ENCODE data around the gene KRT78.

KRT78 gene

DNA sequence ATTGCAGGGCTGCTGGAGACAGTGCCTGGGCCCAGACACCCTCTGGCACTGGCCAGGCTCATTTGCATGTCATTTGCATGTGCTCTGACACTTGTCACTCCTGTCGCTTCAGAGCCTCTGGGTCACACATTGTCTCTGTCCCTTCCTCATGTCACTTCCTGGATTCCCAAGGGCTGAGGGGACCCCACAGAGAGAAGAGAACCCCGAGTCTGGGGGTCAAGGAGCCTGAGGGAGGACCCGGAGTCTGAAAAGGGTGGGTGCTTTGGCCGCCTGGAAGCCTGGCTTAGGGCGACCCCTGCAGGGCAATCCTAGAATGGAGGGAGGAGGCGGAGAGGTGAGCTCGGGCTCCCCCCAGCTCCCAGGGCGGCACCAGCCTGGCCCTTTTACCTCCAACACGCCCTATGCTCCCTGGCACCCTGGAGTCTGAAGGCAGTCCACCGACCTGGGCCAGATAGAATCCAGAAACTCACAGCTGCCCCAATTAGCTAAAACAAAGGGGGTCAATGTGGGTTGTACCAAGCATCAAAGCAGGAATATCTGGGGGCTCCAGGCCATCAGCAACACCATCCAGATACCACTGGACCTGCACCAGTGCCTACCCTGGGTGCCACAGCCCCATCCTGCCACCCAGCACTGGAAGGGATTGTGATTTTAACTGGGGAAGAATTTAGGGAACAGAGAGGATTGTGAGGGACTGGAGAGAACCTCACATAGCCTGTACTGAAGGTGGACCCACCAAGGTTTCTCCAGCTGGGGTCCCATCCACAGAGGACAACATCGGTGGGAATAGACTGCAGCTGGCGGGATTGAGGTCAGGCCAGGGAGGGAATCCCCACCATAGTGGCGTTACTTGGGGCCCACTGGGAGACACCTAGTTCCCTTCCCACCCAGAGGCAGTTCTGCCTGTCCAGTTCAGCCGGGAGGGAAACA, 21.8 kb upstream of the KRT78 start:
- no peak overlapping the region for H3K27ac ChIP-seq (ENCODE audit: low read depth, low read length)

DNA sequence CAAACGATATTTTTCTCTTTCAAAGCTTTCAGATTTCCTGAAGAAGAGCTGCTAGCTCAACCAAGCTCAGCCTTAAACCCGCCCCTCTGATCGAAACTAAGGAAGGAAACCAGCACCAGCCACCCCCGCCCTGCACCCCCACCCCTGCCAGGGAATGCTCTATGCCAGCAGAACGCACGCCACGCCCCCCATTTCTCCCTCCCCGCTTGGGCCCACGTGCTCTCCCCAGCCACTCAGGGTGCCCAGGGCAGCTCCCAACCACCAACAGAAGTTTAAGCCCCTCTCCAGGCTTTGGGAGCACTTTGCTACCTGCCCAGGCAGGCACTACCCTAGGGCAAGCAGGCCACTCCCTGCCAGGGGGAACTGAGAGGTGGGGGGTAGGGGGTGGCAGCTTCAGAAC, 18.8 kb upstream of the KRT78 start:
- Histone ChIP-seq H3K9me2 (replicated peaks; ENCODE audit: control insufficient read depth, low read length) (no peaks in the 10 kb centered on the region), H3K79me2 (ENCODE audit: control insufficient read depth, low read length) (no peaks in the 10 kb centered on the region), H4K20me1 (ENCODE audit: control insufficient read depth, insufficient read depth, low read depth, low read length) (no peaks in the 10 kb centered on the region), H3K4me2 (ENCODE audit: low read length) (no peak overlapping the region), H3K36me3 (ENCODE audit: control insufficient read depth, low read length) (no peaks in the 10 kb centered on the region), H3K27me3 (ENCODE audit: control insufficient read depth, low read length) (no peaks in the 10 kb centered on the region), H3K27ac (ENCODE audit: low read depth, low read length) (no peak overlapping the region), H3K9me3 (ENCODE audit: control insufficient read depth, insufficient read depth, low read length) (no peaks in the 10 kb centered on the region), H3K4me1 (ENCODE audit: control insufficient read depth, low read length) (peaks cover 13% of the 10 kb centered on the region), H3K4me3 (ENCODE audit: low read length) (no peak overlapping the region), H3F3A (ENCODE audit: control insufficient read depth, insufficient read depth) (no peaks in the 10 kb centered on the region)
- no peak for TF ChIP-seq EZH2phosphoT487 (IDR thresholded peaks at IDR 0.05; ENCODE audit: borderline replicate concordance, low read length)
- TF ChIP-seq, protein P1, sequence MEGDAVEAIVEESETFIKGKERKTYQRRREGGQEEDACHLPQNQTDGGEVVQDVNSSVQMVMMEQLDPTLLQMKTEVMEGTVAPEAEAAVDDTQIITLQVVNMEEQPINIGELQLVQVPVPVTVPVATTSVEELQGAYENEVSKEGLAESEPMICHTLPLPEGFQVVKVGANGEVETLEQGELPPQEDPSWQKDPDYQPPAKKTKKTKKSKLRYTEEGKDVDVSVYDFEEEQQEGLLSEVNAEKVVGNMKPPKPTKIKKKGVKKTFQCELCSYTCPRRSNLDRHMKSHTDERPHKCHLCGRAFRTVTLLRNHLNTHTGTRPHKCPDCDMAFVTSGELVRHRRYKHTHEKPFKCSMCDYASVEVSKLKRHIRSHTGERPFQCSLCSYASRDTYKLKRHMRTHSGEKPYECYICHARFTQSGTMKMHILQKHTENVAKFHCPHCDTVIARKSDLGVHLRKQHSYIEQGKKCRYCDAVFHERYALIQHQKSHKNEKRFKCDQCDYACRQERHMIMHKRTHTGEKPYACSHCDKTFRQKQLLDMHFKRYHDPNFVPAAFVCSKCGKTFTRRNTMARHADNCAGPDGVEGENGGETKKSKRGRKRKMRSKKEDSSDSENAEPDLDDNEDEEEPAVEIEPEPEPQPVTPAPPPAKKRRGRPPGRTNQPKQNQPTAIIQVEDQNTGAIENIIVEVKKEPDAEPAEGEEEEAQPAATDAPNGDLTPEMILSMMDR (IDR thresholded peaks at IDR 0.05; ENCODE audit: low read depth, low read length, poor library complexity, severe bottlenecking): no peak

More for the DNA sequence above, 21.8 kb upstream of the KRT78 start:
- Histone ChIP-seq H3K4me3 (ENCODE audit: low read length) (peak overlapping the region; percentile 43), H3K36me3 (ENCODE audit: control insufficient read depth, low read length) (no peaks in the 10 kb centered on the region), H3K4me1 (ENCODE audit: control insufficient read depth, low read length) (peaks cover 21% of the 10 kb centered on the region), H4K20me1 (ENCODE audit: control insufficient read depth, insufficient read depth, low read depth, low read length) (no peaks in the 10 kb centered on the region), H3F3A (ENCODE audit: control insufficient read depth, insufficient read depth) (no peaks in the 10 kb centered on the region), H3K9me3 (ENCODE audit: control insufficient read depth, insufficient read depth, low read length) (no peaks in the 10 kb centered on the region), H3K79me2 (ENCODE audit: control insufficient read depth, low read length) (no peaks in the 10 kb centered on the region), H3K27me3 (ENCODE audit: control insufficient read depth, low read length) (peaks cover 15% of the 10 kb centered on the region), H3K9me2 (replicated peaks; ENCODE audit: control insufficient read depth, low read length) (no peaks in the 10 kb centered on the region), H3K4me2 (ENCODE audit: low read length) (peak overlapping the region; percentile 55)
- TF ChIP-seq, protein P1 (IDR thresholded peaks at IDR 0.05; ENCODE audit: low read depth, low read length, poor library complexity, severe bottlenecking): peak; percentile 99
- no peak for TF ChIP-seq EZH2phosphoT487 (IDR thresholded peaks at IDR 0.05; ENCODE audit: borderline replicate concordance, low read length)

DNA sequence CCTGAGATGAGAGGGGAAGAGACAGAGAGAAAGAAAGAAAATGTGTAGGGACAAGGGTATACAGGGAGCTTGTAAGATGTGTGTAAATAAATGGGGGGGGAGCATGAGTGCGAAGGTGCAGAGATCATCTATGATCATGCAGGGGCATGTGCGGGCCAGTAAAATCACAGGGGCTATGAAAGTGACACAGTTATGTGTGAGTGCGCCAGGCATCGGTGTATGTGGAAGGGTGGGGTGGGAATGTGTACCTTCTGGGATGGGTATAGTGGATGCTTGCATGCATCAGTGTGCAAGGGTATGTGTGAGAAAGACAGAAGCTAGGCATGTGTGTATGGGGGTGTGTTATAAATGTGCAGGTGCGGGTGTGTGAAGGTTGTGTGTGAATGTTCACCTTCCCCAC, 18.4 kb upstream of the KRT78 start:
- H3F3A ChIP-seq (ENCODE audit: control insufficient read depth, insufficient read depth): no peaks in the 10 kb centered on the region
- H3K79me2 ChIP-seq (ENCODE audit: control insufficient read depth, low read length): no peaks in the 10 kb centered on the region
- H3K4me2 ChIP-seq (ENCODE audit: low read length): no peak overlapping the region
- no peak overlapping the region for H3K4me3 ChIP-seq (ENCODE audit: low read length)
- no peaks in the 10 kb centered on the region for H4K20me1 ChIP-seq (ENCODE audit: control insufficient read depth, insufficient read depth, low read depth, low read length)
- H3K27ac ChIP-seq (ENCODE audit: low read depth, low read length): no peak overlapping the region
- no peaks in the 10 kb centered on the region for H3K27me3 ChIP-seq (ENCODE audit: control insufficient read depth, low read length)
- H3K4me1 ChIP-seq (ENCODE audit: control insufficient read depth, low read length): peaks cover 13% of the 10 kb centered on the region
- no peaks in the 10 kb centered on the region for H3K36me3 ChIP-seq (ENCODE audit: control insufficient read depth, low read length)
- H3K9me2 ChIP-seq (replicated peaks; ENCODE audit: control insufficient read depth, low read length): no peaks in the 10 kb centered on the region
- TF ChIP-seq EZH2phosphoT487 (IDR thresholded peaks at IDR 0.05; ENCODE audit: borderline replicate concordance, low read length): no peak
- TF ChIP-seq, protein P1 (IDR thresholded peaks at IDR 0.05; ENCODE audit: low read depth, low read length, poor library complexity, severe bottlenecking): no peak
- H3K9me3 ChIP-seq (ENCODE audit: control insufficient read depth, insufficient read depth, low read length): no peaks in the 10 kb centered on the region
